HG03565 (cell line): Measurements from ENCODE around the gene UPF1.

Experiments used
- ATAC-seq: cut with Tn5 transposase; IDR thresholded peaks from one replicate; pipeline ENCODE4 v1.9.1; 2021; ENCODE audit warnings: mild to moderate bottlenecking, moderate library complexity; ENCODE audit not compliant: unreplicated experiment

UPF1 gene

DNA sequence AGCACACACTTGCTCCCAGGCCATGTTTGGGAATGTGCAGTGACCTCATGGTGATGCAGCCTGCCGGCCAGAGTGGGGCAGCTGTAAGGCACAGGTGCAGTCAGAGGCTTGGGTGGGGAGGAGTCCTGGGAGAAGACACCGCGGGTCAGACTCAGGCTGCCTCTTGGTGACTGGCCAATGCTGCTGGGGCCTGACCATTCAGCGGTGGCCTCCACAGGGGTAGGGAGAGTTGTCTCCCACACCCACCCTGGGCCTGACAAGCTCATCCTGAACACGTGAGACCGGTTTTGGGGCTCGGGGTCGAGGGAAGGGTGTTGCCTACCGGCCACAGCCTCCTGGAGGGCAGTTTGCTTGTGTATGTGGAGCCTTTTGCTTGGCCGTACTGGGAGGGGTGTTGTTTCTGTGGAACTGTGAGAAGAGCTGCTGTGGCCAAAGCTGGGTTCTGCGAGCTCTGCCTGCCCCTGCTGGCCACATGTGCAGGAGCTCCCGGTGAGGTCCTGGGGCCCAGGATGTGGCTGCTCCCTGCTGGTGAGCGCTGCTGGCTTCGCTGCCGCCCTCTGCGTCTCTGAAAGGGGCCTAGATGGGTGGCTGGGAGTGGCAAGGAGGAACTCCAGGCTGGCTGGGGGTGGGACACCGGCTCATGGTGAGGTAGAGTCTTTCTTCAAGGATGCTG is 22.1 kb downstream of the UPF1 start:
- ATAC-seq, result no peak

GRCh38 chr19:18854982-18855381 is 23.2 kb downstream of the UPF1 start:
- no peak for ATAC-seq

DNA sequence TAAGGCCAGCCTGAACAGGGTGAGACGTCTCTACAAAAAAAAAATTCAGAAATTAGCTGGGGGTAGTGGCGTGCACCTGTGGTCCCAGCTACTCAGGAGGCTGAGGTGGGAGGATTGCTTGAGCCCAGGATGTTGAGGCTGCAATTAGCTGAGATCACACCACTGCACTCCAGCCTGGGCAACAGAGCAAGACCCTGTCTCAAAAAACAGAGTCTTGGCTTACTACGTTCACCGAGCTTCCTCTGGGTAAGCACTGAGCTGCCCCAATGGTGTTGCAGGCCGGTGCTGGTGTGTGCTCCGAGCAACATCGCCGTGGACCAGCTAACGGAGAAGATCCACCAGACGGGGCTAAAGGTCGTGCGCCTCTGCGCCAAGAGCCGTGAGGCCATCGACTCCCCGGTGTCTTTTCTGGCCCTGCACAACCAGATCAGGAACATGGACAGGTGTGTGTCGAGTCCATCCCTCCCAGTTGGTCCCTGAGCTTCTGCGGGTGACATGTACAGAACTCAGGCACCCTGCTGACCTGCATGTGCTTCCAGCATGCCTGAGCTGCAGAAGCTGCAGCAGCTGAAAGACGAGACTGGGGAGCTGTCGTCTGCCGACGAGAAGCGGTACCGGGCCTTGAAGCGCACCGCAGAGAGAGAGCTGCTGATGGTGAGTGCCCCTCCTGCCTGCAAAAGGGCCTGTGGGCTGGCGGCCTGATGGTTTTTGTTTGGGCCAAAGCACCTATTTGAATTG is 24.1 kb downstream of the UPF1 start:
- no peak for ATAC-seq

- ATAC-seq, result no peak
Measured at GRCh38 chr19:18856385-18857126, 24.8 kb downstream of the UPF1 start.

DNA sequence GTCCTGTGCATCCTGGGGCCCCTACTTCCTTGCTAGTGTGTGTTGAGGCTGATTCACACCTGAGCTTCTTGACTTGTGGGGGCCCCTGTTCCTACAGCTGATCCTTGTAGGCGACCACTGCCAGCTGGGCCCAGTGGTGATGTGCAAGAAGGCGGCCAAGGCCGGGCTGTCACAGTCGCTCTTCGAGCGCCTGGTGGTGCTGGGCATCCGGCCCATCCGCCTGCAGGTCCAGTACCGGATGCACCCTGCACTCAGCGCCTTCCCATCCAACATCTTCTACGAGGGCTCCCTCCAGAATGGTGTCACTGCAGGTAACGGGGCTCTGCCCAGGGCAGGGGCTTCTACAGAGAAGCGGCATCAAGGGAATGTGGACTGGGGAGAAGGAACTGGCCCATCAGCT is 25.5 kb downstream of the UPF1 start:
- no peak for ATAC-seq

GRCh38 chr19:18858906-18859646 is 27.3 kb downstream of the UPF1 start:
- no peak for ATAC-seq

GRCh38 chr19:18859676-18860301 is 28.0 kb downstream of the UPF1 start:
- ATAC-seq, result no peak

- no peak for ATAC-seq
Measured at GRCh38 chr19:18860302-18860700, 28.5 kb downstream of the UPF1 start.

DNA sequence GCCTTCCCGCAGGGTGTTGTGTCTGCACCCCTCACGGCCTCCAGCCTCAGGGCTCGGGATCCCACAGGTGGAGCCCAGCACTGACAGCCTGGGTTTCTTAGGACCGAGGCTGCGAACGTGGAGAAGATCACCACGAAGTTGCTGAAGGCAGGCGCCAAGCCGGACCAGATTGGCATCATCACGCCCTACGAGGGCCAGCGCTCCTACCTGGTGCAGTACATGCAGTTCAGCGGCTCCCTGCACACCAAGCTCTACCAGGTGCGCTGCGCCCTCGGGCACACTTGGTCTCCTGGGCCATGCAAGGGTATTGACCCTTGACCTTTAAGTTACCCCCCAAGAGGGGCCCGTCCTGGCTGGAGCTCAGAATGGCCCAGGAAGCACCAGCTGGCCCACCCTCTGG is 29.0 kb downstream of the UPF1 start:
- no peak for ATAC-seq

- ATAC-seq, result no peak
Measured at GRCh38 chr19:18861235-18861634, 29.5 kb downstream of the UPF1 start.

DNA sequence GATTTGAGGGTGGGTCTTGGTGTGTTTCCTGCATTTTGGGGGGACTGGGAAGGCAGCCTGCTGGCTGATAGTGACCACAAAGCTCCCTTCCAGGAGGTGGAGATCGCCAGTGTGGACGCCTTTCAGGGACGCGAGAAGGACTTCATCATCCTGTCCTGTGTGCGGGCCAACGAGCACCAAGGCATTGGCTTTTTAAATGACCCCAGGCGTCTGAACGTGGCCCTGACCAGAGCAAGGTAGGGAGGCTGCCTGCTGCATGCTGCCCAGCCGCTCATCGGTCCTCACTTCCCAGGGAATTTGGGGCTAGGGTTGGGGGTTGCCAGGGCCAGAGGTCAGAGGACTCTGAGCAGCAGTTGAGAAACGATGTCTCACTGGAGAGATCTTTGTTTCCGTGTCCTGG is 30.2 kb downstream of the UPF1 start:
- no peak for ATAC-seq

DNA sequence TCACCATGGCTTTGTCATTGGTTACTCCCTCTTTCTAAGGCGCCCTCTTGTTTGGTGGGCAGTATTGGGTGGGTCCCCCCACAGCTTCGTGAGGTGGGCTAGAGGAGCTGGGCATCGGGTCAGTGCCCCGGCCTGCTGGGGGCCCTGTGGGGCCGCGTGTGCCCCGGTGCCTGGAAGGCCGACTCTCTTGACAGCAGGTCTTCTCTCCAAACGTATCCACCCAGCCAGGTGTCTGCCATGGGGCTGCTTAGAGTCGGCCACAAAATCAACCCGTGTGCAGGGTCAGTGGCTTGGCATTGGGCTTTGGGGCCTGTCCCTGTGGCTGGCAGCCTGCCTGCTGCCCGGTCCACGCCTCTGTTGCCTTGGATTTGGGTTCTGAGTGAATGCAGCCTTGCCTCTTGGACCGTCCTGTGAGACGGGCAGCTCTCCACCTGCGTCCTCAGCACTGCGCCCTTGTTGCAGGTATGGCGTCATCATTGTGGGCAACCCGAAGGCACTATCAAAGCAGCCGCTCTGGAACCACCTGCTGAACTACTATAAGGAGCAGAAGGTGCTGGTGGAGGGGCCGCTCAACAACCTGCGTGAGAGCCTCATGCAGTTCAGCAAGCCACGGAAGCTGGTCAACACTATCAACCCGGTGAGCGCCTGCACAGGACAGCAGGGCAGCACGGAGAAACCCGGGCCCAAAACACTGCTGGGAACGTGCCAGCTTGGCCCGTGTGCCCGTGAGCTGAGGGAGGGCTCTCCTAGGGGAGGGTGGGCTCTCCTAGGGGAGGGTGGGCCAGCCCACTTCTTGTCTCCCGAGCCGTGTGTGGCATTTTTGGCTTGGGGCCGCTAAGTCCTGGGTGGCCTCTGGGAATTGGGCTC is 31.4 kb downstream of the UPF1 start:
- ATAC-seq, result no peak

DNA sequence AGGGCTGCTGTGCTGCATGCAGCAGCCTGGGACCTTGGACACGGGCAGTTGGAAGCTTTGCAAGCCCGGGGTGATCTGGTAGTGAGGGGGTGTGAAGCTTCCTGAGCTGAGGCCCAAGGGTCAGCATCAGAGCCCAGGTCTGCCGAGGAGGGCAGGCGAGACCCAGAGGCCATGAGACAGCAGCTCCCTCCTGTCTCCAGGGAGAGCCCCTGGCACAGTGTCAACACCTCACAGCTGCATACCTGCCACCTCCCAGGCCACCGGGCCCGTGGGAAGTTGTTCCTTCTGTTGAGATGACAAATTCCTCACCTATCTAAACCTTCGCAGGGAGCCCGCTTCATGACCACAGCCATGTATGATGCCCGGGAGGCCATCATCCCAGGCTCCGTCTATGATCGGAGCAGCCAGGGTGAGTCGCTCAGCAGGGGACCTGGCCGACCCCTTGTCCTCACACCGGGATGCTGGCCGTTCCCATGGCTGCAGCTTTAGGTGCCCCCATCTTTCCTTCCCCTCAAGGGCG is 32.1 kb downstream of the UPF1 start:
- ATAC-seq, result no peak

GRCh38 chr19:18865106-18865972 is 33.6 kb downstream of the UPF1 start:
- no peak for ATAC-seq

DNA sequence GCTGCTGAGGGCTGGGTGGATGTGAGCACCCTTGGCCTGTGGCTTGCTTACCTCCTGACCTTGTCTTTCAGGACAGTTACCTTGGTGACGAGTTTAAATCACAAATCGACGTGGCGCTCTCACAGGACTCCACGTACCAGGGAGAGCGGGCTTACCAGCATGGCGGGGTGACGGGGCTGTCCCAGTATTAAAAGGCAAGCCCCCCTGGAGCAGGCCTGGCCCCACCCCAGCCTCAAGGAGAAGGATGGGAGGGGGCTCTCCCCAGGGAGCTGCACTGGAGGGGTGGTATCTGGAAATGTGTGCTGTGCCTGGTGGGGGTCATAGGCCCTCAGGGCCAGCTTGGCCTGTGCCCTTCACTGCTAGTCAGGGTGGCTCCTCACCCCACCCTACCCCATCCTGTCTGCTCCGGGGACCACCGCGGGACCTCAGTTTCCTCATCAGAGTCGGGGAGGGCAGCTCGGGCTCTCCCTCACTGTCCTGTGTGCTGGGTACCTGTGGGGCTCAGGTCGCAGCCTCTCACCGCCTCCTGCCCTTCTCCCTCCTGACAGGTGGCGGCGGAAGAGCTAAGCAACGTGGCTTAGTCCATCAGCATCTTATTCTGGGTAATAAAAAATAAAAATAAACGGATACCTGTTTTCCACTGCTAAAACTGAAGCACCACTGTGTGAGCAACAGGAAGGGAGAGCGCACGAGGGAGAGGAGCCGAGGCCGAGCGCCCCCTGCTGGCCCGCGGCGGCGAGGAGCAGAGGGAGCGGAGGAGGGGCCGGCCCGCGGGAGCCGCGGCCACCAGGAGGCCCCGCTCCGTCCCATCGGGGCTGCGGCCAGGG is 34.4 kb downstream of the UPF1 start:
- no peak for ATAC-seq

- no peak for ATAC-seq
Measured at GRCh38 chr19:18866800-18867123, 35.0 kb downstream of the UPF1 start.

DNA sequence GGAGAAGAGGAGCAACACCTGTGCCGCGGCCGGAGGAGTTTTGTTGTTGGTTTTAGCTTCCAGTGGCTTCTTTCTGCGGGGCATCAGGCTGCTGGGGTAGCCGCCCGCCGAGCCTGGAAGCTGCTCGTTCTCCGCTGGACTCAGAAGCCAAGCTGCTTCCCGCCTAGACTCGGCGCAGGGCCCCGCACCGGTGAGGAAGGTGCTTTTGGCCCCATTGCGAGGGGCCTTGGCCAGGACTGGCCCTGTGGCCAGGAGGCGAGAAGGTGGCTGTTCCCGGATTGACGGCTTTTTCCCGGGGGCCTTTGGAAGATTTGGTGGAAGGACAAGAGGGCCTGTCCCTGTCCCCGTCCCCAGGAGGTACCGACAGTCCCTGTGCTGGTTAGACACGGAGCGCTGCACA is 35.4 kb downstream of the UPF1 start:
- no peak for ATAC-seq

GRCh38 chr19:18867751-18868150 is 36.0 kb downstream of the UPF1 start:
- no peak for ATAC-seq
